HepG2 (cell line): ENCODE measurements around the gene GTF2H4. TPM values are rescaled to one million over a fixed set of nuclear protein-coding genes. Genes with fewer than 3 reads are reported as not detected.

Experiments used
- ADNP ChIP-seq: sonication (generic); formaldehyde crosslinking; IDR thresholded peaks from 2 replicates; pipeline ENCODE4 v1.4.0; 2020; ENCODE audit warnings: missing genetic modification reagents
- ATF1 ChIP-seq: IDR thresholded peaks from 2 replicates; pipeline ENCODE4 v1.6.1; 2016; ENCODE audit warnings: mild to moderate bottlenecking, control low read depth
- BCL6 ChIP-seq: IDR thresholded peaks from 2 replicates; pipeline ENCODE4 v1.6.1; 2016; ENCODE audit warnings: missing genetic modification reagents, missing compliant biosample characterization
- CENPX ChIP-seq: sonication (generic); formaldehyde crosslinking; IDR thresholded peaks from 2 replicates; pipeline ENCODE4 v1.9.0; 2021; ENCODE audit warnings: mild to moderate bottlenecking, missing genetic modification reagents, moderate library complexity
- ELF4 ChIP-seq: sonication (generic); formaldehyde crosslinking; IDR thresholded peaks from 2 replicates; pipeline ENCODE4 v1.5.0; 2020; ENCODE audit warnings: missing genetic modification reagents, mild to moderate bottlenecking, moderate library complexity, borderline replicate concordance
- HDAC1 ChIP-seq: sonication (generic); formaldehyde crosslinking; IDR thresholded peaks from 2 replicates; pipeline ENCODE4 v1.5.1; 2020; ENCODE audit warnings: mild to moderate bottlenecking, missing genetic modification reagents
- KDM2A ChIP-seq: sonication (generic); formaldehyde crosslinking; IDR thresholded peaks from 2 replicates; pipeline ENCODE4 v1.4.0; 2020; ENCODE audit warnings: low read depth, missing genetic modification reagents, borderline replicate concordance
- KLF15 ChIP-seq: sonication (generic); formaldehyde crosslinking; IDR thresholded peaks from 2 replicates; pipeline ENCODE4 v1.8.1; 2023; ENCODE audit warnings: borderline replicate concordance, mild to moderate bottlenecking, inconsistent platforms, missing genetic modification reagents, mixed read lengths
- MAFF ChIP-seq: IDR thresholded peaks from 2 replicates; pipeline ENCODE4 v1.6.1; 2011; ENCODE audit warnings: low read depth, low read length, improper control_type of control experiment
- NKX3-1 ChIP-seq: sonication (generic); formaldehyde crosslinking; IDR thresholded peaks from 2 replicates; pipeline ENCODE4 v1.5.0; 2020; ENCODE audit warnings: missing genetic modification reagents
- RCOR2 ChIP-seq: IDR thresholded peaks from 2 replicates; pipeline ENCODE4 v1.6.1; 2016; ENCODE audit warnings: missing biosample characterization, missing genetic modification reagents
- THYN1 ChIP-seq: sonication (generic); formaldehyde crosslinking; IDR thresholded peaks from 2 replicates; pipeline ENCODE4 v1.8.1; 2023; ENCODE audit warnings: low read depth, mild to moderate bottlenecking, moderate library complexity, missing genetic modification reagents, borderline replicate concordance
- ZBTB7A ChIP-seq: sonication (generic); formaldehyde crosslinking; IDR thresholded peaks from 2 replicates; pipeline ENCODE4 v1.8.0; 2022; ENCODE audit warnings: mild to moderate bottlenecking, missing genetic modification reagents
- ZBTB7B ChIP-seq: sonication (generic); formaldehyde crosslinking; IDR thresholded peaks from 2 replicates; pipeline ENCODE4 v1.4.0; 2020; ENCODE audit warnings: missing genetic modification reagents
- ZNF253 ChIP-seq: sonication (generic); formaldehyde crosslinking; IDR thresholded peaks from 2 replicates; pipeline ENCODE4 v1.8.0; 2022; ENCODE audit warnings: mild to moderate bottlenecking, missing genetic modification reagents, borderline replicate concordance
- ZNF709 ChIP-seq: sonication (generic); formaldehyde crosslinking; IDR thresholded peaks from 2 replicates; pipeline ENCODE4 v1.5.0; 2020; ENCODE audit warnings: mild to moderate bottlenecking, missing genetic modification reagents
- ZNF773 ChIP-seq: sonication (generic); formaldehyde crosslinking; IDR thresholded peaks from 2 replicates; pipeline ENCODE4 v1.4.0; 2020; ENCODE audit warnings: missing genetic modification reagents, borderline replicate concordance
- polyA plus RNA-seq, 8 experiments: library from polyadenylated mRNA; depleted of rRNA in 3 of 8; stranded (reverse) in 7 of 8; unstranded in 1 of 8; fragments of >200 nt; fragmentation: Illumina TruSeq in 4 of 8; extraction: Trizol in 4 of 8; gene quantifications; 2 replicates each; pipeline versions ENCODE4 v1.2.1 to v1.2.3, GENCODE V29; 2011 to 2016; ENCODE audit warnings: low read depth in 4 of 8, missing spikeins in 1 of 8, mixed read lengths in 1 of 8; ENCODE audit not compliant: insufficient read depth in 1 of 8
- total RNA-seq, 5 experiments: library from RNA; depleted of rRNA; stranded (reverse); fragments of >200 nt; fragmentation: Illumina TruSeq; extraction: Trizol; gene quantifications; 2 replicates each; pipeline ENCODE4 v1.2.3, GENCODE V29; 2016; ENCODE audit warnings: low read depth in 1 of 5
- TF ChIP-seq, protein P1 (sequence below): sonication (generic); formaldehyde crosslinking; IDR thresholded peaks from 2 replicates; pipeline ENCODE4 v1.4.0; 2020; ENCODE audit warnings: missing genetic modification reagents
- TF ChIP-seq, protein P2 (sequence below): sonication (generic); formaldehyde crosslinking; IDR thresholded peaks from 2 replicates; pipeline ENCODE4 v1.5.1; 2020; ENCODE audit warnings: missing genetic modification reagents, mild to moderate bottlenecking, borderline replicate concordance
- TF ChIP-seq, protein P3 (sequence below): IDR thresholded peaks from 2 replicates; pipeline ENCODE4 v1.6.1; 2016; ENCODE audit warnings: low read depth, borderline replicate concordance
- TF ChIP-seq, protein P4 (sequence below): sonication (generic); formaldehyde crosslinking; IDR thresholded peaks from 2 replicates; pipeline ENCODE4 v1.8.1; 2023; ENCODE audit warnings: mild to moderate bottlenecking, missing genetic modification reagents, borderline replicate concordance
- TF ChIP-seq, protein P5 (sequence below): sonication (generic); formaldehyde crosslinking; IDR thresholded peaks from 2 replicates; pipeline ENCODE4 v1.5.1; 2020; ENCODE audit warnings: mild to moderate bottlenecking, missing genetic modification reagents, borderline replicate concordance
- TF ChIP-seq, protein P6 (sequence below): IDR thresholded peaks from 2 replicates; pipeline ENCODE4 v1.6.1; 2018; ENCODE audit warnings: missing genetic modification reagents, mild to moderate bottlenecking, missing compliant biosample characterization

The GTF2H4 gene
- total and polyA plus RNA-seq, 2 of the 13 experiments (the other 11 are each of a cell fraction or from before 2014, with no cell fraction given): 15.9 to 49.3 TPM

DNA sequence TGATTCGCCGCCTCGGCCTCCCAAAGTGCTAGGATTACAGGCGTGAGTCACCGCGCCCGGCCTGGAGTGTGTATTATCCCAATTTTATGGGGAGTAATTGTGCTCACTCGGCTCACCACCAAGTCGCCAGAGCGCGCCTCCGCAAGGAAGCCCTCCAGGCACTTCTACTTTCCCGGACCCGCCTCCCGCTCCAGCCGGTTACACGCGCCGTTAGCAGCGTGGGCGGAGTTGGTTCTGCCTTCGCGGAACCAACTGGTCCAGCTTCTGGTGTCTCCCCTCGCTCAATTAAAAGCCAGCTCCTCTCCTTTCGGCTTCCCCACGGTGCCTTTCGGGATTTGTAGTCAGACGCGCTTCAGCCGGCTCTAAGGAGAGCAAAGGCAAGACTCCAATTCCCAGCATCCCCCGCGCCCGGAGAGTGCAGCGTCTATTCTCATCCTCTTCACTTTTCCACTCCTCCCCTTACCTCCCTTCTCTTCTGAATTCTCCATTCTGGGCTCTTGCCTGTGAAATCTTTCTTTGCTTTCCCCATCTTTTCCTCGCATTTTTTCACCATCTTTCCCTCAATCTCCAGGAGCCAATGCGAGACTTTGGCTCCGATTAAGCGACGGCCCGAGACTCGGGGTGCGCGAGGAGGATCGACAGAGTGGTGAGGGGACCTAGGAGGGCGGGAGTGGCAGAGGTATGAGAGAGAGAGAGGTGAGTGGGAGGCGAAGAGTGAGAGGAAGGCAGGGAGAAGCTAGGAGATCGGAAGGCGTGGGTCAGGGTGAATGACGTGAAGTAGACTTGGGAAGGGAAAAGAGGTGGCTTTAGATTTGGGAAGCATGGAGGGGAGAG lies at the start of gene GTF2H4 (continued):
- TF ChIP-seq ADNP (CRISPR knock-in tag) (peak; percentile 99), BCL6 (CRISPR knock-in tag) (peak; percentile 79), THYN1 (CRISPR knock-in tag) (peak; percentile 35; the same call in 1 of the 2 replicates), RCOR2 (CRISPR knock-in tag) (peak; percentile 92), ZNF709 (no peak; the same call in 1 of the 2 replicates), ATF1 (CRISPR knock-in tag) (peak; percentile 83), ZBTB7A (CRISPR knock-in tag) (no peak), ZBTB7B (CRISPR knock-in tag) (peak; percentile 66; the same call in 1 of the 2 replicates), CENPX (no peak), ELF4 (CRISPR knock-in tag) (peak; percentile 76), ZNF773 (CRISPR knock-in tag) (no peak; the same call in 1 of the 2 replicates), HDAC1 (CRISPR knock-in tag) (peak; percentile 93), MAFF (no peak), KDM2A (CRISPR knock-in tag) (peak; percentile 97), NKX3-1 (CRISPR knock-in tag) (no peak), ZNF253 (no peak), KLF15 (CRISPR knock-in tag) (no peak)
- TF ChIP-seq, protein P1, sequence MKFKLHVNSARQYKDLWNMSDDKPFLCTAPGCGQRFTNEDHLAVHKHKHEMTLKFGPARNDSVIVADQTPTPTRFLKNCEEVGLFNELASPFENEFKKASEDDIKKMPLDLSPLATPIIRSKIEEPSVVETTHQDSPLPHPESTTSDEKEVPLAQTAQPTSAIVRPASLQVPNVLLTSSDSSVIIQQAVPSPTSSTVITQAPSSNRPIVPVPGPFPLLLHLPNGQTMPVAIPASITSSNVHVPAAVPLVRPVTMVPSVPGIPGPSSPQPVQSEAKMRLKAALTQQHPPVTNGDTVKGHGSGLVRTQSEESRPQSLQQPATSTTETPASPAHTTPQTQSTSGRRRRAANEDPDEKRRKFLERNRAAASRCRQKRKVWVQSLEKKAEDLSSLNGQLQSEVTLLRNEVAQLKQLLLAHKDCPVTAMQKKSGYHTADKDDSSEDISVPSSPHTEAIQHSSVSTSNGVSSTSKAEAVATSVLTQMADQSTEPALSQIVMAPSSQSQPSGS (CRISPR knock-in tag): peak; percentile 70
- TF ChIP-seq, protein P2, sequence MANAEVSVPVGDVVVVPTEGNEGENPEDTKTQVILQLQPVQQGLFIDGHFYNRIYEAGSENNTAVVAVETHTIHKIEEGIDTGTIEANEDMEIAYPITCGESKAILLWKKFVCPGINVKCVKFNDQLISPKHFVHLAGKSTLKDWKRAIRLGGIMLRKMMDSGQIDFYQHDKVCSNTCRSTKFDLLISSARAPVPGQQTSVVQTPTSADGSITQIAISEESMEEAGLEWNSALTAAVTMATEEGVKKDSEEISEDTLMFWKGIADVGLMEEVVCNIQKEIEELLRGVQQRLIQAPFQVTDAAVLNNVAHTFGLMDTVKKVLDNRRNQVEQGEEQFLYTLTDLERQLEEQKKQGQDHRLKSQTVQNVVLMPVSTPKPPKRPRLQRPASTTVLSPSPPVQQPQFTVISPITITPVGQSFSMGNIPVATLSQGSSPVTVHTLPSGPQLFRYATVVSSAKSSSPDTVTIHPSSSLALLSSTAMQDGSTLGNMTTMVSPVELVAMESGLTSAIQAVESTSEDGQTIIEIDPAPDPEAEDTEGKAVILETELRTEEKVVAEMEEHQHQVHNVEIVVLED (CRISPR knock-in tag): peak; percentile 65; the same call in 1 of the 2 replicates
- TF ChIP-seq, protein P3, sequence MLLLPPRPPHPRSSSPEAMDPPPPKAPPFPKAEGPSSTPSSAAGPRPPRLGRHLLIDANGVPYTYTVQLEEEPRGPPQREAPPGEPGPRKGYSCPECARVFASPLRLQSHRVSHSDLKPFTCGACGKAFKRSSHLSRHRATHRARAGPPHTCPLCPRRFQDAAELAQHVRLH (CRISPR knock-in tag): peak; percentile 88; the same call in 1 of the 2 replicates
- TF ChIP-seq, protein P4, sequence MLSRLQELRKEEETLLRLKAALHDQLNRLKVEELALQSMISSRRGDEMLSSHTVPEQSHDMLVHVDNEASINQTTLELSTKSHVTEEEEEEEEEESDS (CRISPR knock-in tag): 0 out of 2 replicates have a peak, but pooled peaks have one; percentile 70
- TF ChIP-seq, protein P5, sequence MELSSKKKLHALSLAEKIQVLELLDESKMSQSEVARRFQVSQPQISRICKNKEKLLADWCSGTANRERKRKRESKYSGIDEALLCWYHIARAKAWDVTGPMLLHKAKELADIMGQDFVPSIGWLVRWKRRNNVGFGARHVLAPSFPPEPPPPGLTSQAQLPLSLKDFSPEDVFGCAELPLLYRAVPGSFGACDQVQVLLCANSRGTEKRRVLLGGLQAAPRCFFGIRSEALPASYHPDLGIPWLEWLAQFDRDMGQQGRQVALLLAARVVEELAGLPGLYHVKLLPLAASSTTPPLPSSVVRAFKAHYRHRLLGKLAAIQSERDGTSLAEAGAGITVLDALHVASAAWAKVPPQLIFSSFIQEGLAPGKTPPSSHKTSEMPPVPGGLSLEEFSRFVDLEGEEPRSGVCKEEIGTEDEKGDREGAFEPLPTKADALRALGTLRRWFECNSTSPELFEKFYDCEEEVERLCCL (CRISPR knock-in tag): peak; percentile 79; the same call in 1 of the 2 replicates
- TF ChIP-seq, protein P6, sequence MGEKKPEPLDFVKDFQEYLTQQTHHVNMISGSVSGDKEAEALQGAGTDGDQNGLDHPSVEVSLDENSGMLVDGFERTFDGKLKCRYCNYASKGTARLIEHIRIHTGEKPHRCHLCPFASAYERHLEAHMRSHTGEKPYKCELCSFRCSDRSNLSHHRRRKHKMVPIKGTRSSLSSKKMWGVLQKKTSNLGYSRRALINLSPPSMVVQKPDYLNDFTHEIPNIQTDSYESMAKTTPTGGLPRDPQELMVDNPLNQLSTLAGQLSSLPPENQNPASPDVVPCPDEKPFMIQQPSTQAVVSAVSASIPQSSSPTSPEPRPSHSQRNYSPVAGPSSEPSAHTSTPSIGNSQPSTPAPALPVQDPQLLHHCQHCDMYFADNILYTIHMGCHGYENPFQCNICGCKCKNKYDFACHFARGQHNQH (CRISPR knock-in tag): peak; percentile 92
